NT2/D1 (cell line): ENCODE results near the gene GPR61.

ENCODE experiments used
- DNase-seq: peaks from one replicate; pipeline ENCODE4 v3.0.0-alpha.2; 2011; ENCODE audit warnings: low read depth, low spot score
- H3K27me3 ChIP-seq: 2 replicates; pipeline ENCODE4 v1.6.0; 2011; ENCODE audit warnings: mild to moderate bottlenecking; ENCODE audit not compliant: insufficient read length, insufficient read depth
- H3K36me3 ChIP-seq: 2 replicates; pipeline ENCODE4 v1.6.1; 2011; ENCODE audit warnings: mild to moderate bottlenecking, low read length, mixed read lengths; ENCODE audit not compliant: insufficient read depth, insufficient read length
- H3K4me1 ChIP-seq: 2 replicates; pipeline ENCODE4 v1.5.1; 2011; ENCODE audit not compliant: insufficient read depth, insufficient read length
- H3K4me3 ChIP-seq: 2 replicates; pipeline ENCODE4 v1.5.1; 2011; ENCODE audit warnings: low read depth; ENCODE audit not compliant: insufficient read length
- H3K9ac ChIP-seq: 2 replicates; pipeline ENCODE4 v1.6.0; 2011; ENCODE audit warnings: low read depth; ENCODE audit not compliant: insufficient read length
- H3K9me3 ChIP-seq: 2 replicates; pipeline ENCODE4 v1.5.1; 2011; ENCODE audit warnings: mild to moderate bottlenecking, low read length; ENCODE audit not compliant: insufficient read depth
- SUZ12 ChIP-seq: IDR thresholded peaks from 2 replicates; pipeline ENCODE4 v1.6.1; 2011; ENCODE audit not compliant: insufficient read length, insufficient read depth; ENCODE audit errors: extremely low read depth
- YY1 ChIP-seq: IDR thresholded peaks from 2 replicates; pipeline ENCODE4 v1.6.1; 2011; ENCODE audit not compliant: insufficient read length, insufficient read depth
- ZNF274 ChIP-seq: IDR thresholded peaks from 2 replicates; pipeline ENCODE4 v1.6.1; 2011; ENCODE audit warnings: mild to moderate bottlenecking, low read depth, low read length

The GPR61 gene

GRCh38 chr1:109584766-109585165 lies 45.1 kb downstream of the GPR61 start:
- DNase-seq, result no peak
- Histone ChIP-seq H3K27me3 (no peaks in the 10 kb centered on the region), H3K36me3 (peaks cover 86% of the 10 kb centered on the region), H3K9ac (no peak overlapping the region), H3K4me1 (no peaks in the 10 kb centered on the region), H3K9me3 (no peaks in the 10 kb centered on the region), H3K4me3 (no peak overlapping the region)
- no peak for TF ChIP-seq ZNF274

DNA sequence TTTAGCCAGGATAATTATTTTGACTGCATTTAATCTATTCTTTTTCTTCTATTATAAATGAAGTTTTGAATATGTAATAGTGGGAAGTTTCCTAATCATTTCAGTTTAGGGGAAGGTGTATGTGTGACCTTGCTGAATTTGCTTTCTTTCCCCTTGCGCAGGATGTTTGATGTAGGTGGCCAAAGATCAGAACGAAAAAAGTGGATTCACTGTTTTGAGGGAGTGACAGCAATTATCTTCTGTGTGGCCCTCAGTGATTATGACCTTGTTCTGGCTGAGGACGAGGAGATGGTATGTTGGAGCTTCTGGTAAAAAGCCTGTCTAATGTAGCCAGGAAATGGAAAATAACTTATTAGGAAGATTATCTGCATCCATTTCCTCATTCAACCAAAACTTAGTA lies 46.4 kb downstream of the GPR61 start:
- Histone ChIP-seq H3K27me3 (no peaks in the 10 kb centered on the region), H3K4me1 (no peaks in the 10 kb centered on the region), H3K9ac (no peak overlapping the region), H3K36me3 (peaks cover 87% of the 10 kb centered on the region), H3K9me3 (no peaks in the 10 kb centered on the region), H3K4me3 (no peak overlapping the region)
- DNase-seq, result no peak
- TF ChIP-seq ZNF274 (no peak), SUZ12 (no peak), YY1 (no peak)

DNA sequence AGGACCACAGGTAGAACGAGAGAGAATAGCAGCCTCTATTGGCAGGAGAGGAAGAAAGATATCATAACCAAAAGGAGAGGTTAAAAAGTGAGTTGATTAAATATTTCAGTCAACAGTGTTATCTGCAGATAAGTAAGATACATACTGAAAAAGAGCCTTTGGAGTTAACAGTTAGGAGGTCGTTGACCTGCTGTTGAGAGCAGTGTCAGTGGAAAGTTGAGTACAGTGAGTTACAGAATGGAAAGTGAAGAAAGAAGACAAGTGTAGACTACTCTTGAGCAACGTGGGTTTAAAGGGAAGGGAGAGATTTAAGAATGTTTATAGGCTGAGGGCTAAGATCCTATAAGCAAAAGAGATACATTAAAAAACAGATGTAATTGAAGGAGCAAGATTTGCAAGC lies 49.5 kb downstream of the GPR61 start:
- no peaks in the 10 kb centered on the region for H3K9me3 ChIP-seq
- H3K36me3 ChIP-seq, result peaks cover 93% of the 10 kb centered on the region
- no peak for DNase-seq
- H3K4me1 ChIP-seq, result no peaks in the 10 kb centered on the region
- no peaks in the 10 kb centered on the region for H3K27me3 ChIP-seq
- no peak overlapping the region for H3K4me3 ChIP-seq
- no peak overlapping the region for H3K9ac ChIP-seq
- TF ChIP-seq SUZ12 (no peak), ZNF274 (no peak), YY1 (no peak)

DNA sequence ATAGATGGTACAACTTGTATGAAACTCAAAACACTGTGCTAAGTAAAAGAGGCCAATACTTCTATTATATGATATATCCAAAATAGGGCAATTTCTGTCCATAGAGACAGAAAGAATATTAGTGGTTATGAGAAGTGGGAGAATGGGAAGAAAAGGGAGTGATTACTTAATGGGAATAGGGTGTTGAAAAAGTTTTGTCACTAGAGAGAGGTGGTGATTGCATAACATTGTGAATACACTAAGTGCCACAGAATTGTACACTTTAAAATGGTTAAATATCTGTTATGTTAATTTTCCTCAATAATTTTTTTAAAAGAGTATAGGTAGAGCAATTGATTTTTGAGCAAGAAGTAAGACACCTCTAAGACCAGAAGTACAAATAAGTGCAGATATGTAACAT lies 50.0 kb downstream of the GPR61 start:
- Histone ChIP-seq H3K4me3 (no peak overlapping the region), H3K36me3 (peaks cover 92% of the 10 kb centered on the region), H3K9ac (no peak overlapping the region), H3K9me3 (no peaks in the 10 kb centered on the region), H3K4me1 (no peaks in the 10 kb centered on the region), H3K27me3 (no peaks in the 10 kb centered on the region)
- no peak for DNase-seq
- TF ChIP-seq ZNF274, result no peak
- TF ChIP-seq SUZ12, result no peak
- no peak for TF ChIP-seq YY1

DNA sequence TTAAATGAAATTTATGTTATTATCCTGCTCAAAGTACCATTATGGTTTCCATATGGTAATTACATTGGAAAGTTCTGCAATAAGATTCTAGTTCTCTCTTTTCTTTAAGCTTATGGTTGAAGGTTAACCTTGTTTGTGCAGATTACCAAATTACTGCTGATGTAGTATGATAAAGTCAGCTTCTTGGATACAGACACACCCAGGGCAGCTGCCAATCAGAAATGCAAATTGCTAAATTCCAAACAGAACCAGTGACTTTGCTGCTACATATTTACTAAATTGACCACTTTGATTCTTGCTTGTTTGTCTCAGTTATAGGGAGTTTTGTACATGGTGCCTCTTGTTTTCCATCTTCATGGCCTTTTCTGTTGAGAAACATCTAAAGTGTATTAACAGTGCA lies 53.2 kb downstream of the GPR61 start:
- no peak overlapping the region for H3K9ac ChIP-seq
- no peaks in the 10 kb centered on the region for H3K27me3 ChIP-seq
- DNase-seq, result no peak
- H3K4me3 ChIP-seq, result no peak overlapping the region
- peaks cover 77% of the 10 kb centered on the region for H3K36me3 ChIP-seq
- no peak for TF ChIP-seq ZNF274
- TF ChIP-seq SUZ12, result no peak
- H3K9me3 ChIP-seq, result no peaks in the 10 kb centered on the region
- H3K4me1 ChIP-seq, result no peaks in the 10 kb centered on the region

GRCh38 chr1:109595531-109595930 lies 55.9 kb downstream of the GPR61 start:
- TF ChIP-seq YY1 (no peak), ZNF274 (no peak), SUZ12 (no peak)
- H3K9me3 ChIP-seq, result no peaks in the 10 kb centered on the region
- H3K4me3 ChIP-seq, result no peak overlapping the region
- peaks cover 58% of the 10 kb centered on the region for H3K36me3 ChIP-seq
- no peak for DNase-seq
- no peaks in the 10 kb centered on the region for H3K27me3 ChIP-seq
- H3K9ac ChIP-seq, result no peak overlapping the region
- H3K4me1 ChIP-seq, result no peaks in the 10 kb centered on the region
